NOMO-1 treated with DMSO at 0.1 percent for 48 hours (cell line): ENCODE results near the gene WDR5.
A peak's percentile ranks its signal among the peaks of the same experiment; 100 is the strongest.

ENCODE experiments used
- DNase-seq: peaks from one replicate; lab custom pipeline; 2025; ENCODE audit not compliant: unreplicated experiment; lab: John Stamatoyannopoulos, UW

Gene WDR5

DNA sequence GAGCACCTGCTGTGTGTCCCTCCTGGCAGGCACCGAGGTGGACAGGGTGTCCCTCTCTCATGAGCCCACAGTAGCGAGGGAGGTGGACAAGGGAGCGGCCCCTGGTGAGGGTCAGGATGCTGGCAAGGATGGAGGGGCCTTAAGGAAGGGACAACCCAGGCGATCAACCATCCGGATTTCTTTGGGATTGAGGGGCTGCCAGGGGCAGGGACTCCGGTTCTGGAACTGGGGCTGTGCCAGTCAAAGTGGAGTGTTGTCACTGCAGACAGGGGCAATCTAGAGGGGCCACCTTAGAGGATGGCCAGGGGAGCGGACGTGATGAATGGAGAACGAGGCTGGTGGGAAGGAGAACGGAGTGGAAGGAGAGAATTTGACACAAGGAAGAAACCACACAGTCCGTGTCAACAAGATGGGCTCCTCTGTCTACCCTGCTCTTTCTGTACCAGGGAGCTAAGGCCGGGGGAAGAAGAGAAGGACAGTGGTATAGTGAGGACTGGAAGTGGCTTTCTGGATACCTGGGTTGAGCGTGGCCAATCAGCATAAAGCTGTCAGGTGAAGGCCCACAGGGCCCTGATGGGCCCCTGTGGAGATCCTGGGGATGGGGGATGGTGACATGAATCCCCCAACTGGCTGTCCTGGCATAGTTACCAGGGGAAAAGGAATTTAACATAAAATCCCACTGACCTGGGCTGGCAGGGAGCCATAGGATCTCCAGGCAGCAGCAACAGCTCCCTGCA lies 4.2 kb upstream of the WDR5 start:
- DNase-seq, result no peak

- no peak for DNase-seq
Observed at GRCh38 chr9:134132208-134132870, 3.5 kb upstream of the WDR5 start.

DNA sequence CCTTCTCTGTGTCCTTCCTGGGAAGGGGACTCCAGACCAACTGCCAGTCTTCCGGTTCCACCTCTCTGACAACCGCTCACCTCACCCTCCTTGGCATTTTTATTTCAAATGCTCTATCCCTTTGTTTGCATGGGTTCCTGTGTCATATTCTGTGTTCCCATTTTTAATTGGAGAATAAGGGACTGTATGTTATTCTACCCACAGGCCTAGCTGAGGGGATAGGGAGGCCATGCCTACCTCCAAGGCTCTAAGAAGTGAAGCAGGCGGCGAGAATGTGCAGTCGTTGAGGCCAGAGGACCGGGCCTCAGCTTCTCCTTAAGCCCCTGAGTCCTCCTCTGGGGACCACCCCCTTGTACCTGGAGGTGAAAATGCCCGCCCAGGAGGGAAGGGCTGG lies 936 bp upstream of the WDR5 start:
- DNase-seq, result peak; percentile 12

DNA sequence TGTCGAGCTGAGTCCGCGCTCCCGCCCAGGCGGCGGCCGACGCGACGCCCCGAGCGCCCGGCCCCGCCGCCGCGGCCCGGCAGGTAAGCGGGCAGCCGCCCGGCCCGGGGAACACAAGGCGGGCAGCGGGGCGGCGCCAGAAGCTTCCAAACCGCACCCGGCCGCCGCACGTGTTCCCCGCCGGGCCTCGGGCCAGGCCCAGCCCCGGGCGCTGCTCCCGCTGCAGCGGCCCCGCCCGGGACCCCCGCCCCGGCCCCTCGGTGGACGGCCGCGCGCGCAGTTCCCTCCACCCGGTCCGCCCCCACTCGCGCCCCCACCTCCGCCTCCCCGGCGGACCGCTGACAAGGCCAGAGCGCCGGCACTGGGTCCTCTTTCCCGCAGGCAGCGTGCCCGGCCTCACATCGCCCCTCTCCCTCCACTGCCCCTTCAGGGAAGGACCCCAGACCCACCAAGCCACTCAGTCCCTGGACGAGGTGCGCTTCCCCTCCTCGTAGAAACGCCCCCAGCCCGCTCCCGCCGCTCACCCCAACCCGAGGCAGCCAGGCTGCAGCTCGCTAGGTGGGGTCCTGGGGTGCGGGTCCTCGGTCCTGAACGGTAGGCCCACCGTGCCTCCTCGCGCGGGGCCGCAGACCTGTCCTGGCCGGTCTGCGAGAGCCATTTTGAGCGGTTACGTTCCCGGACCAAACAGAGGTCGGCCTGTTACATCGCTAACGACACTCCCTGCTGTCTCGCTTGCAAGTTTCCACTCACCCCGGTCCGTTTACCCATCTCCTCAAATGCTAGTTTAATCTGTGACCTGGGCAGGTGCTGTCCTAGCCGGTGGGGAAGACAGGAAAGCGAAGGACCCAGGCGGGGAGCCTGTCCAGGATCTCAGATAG lies 475 bp downstream of the WDR5 start:
- DNase-seq, result no peak

DNA sequence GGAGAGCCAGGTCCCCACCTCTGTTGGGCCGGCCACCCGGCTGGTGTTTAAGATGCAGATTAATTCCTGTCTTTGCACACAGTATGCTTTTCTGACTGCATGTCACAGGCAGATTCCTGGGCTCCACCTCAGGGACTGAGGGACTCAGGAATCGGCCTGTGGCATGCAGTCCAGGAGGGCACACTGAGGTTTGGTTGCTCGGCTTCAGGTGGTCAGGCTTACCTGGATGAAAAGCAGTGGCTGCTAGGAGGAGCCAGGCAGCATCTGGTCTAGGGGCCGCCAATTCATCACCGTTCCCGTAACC lies 1.1 kb downstream of the WDR5 start:
- no peak for DNase-seq

DNA sequence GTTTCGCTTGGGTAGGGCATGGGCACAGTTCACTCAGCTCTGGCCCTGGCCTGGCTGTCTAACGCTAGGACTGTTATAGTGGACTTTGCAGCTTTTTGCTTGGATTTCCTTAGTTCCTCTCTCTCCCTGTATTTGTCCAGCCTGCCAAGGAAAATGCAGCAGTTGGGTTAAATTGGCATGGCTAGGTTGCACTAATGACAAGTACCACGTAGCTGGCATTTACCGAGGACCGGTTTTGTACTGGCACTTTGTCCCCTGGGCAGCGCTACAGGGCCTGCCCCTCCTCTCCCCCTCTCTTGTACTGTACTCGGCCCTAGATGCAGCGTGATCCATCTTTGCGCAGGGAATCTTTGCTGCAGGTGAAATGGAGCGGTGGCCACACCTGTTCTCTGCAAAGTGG lies 2.4 kb downstream of the WDR5 start:
- no peak for DNase-seq

DNA sequence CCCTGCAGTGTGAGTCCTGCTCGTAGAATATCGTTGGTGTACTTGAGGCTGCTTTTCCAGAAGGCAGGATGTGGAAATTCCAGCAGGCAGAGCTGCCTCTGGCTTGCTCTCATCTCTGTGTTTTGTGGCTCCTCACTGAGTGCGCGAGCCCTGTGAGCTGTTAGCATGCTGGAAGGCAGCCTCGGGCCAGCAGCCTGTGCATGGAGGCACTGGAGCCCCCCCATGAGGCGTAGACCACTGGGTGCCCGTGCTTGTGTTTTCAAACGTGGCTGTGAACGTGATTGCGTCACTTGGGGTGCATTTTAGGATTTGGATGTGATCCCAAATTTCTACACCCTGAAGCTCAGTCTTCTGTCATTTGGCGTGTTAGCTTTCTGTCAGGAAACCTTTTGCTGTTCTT lies 3.2 kb downstream of the WDR5 start:
- DNase-seq, result no peak

DNA sequence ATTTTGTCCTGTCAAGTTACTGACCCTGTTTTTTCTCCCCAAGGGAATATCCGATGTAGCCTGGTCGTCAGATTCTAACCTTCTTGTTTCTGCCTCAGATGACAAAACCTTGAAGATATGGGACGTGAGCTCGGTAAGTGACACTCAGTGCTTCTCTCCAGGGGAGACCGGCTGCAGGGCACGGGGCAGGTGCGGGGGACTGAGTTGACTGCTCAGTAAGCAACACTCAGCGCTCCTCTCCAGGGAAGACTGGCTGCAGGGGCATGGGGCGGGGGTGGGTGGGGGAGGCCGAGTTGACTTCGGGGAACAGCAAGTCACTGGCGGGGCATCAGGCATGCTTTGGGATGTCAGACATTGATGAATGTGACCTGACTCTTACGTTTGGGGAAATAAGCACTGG lies 6.0 kb downstream of the WDR5 start:
- DNase-seq, result no peak

GRCh38 chr9:134144801-134145200 lies 8.9 kb downstream of the WDR5 start:
- no peak for DNase-seq

- DNase-seq, result no peak
Observed at GRCh38 chr9:134145262-134145661, 9.4 kb downstream of the WDR5 start.

DNA sequence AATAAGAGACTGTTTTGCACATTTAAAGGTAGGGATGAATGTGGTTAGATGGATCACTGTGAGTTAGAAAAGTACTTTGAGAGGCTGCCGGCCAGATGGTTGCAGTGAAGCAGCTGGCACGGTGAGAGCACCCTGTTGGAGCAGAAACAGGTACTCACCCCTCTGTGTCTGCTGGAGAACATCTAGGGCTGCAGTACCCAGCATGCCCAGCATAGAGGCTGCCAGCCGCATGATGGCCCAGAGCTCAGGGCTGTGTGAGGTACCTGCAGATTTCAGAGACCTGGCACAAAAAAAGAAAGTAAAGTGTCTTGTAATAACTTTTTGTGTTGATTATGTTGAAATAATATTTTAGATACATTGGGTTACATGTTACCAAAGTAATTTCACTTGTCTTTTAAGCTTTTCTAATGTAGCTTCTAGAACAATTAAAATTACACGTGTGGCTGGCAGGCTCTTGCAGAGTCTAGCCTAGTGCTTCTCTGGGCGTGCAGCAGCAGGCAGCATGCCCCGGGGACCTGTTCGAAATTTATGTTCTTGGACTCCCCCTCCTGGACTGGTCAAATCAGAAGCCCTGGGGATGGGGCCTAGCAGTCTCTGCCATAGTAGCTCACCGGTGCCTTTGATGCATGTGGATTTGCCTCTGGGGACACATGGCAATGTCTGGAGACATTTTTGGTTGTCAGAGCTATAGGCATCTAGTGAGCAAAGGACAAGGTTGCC lies 11.1 kb downstream of the WDR5 start:
- no peak for DNase-seq

GRCh38 chr9:134149380-134149779 lies 13.5 kb downstream of the WDR5 start:
- DNase-seq, result no peak

DNA sequence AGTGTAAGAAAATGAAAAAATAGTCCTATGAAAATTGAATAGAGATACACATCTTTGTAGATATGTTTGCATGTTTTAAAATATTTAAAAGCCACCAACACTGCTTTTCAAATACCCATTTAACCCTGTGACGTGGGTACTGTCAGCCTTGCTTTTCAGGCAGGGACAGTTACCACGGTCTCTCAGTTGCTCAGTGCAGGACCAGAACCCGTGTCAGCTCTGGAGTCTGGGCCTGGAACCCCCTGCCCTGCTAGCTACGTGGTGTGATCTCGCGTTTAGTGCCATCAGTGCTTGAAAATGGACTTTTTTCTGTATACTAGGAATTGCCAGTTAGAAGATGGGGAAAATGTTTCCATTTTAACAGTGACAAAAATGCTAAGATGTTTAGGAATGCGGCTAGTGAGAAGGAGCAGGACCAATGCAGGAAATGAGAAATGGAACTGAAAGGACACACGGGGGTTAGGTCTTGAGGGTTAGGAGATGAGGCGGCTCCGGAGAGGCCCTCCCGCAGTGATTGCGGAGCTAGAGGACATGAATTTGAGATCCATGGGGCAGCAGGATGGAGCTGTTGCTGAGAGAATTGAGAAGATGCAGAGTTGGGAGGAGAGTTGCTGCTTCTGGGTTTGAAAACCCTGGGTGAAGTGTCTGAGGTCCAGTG lies 14.8 kb downstream of the WDR5 start:
- no peak for DNase-seq

GRCh38 chr9:134152022-134152448 lies 16.2 kb downstream of the WDR5 start:
- DNase-seq, result no peak

GRCh38 chr9:134152488-134152887 lies 16.6 kb downstream of the WDR5 start:
- DNase-seq, result no peak

- no peak for DNase-seq
Observed at GRCh38 chr9:134153450-134153849, 17.6 kb downstream of the WDR5 start.

- DNase-seq, result no peak
Observed at GRCh38 chr9:134154262-134154701, 18.4 kb downstream of the WDR5 start.

DNA sequence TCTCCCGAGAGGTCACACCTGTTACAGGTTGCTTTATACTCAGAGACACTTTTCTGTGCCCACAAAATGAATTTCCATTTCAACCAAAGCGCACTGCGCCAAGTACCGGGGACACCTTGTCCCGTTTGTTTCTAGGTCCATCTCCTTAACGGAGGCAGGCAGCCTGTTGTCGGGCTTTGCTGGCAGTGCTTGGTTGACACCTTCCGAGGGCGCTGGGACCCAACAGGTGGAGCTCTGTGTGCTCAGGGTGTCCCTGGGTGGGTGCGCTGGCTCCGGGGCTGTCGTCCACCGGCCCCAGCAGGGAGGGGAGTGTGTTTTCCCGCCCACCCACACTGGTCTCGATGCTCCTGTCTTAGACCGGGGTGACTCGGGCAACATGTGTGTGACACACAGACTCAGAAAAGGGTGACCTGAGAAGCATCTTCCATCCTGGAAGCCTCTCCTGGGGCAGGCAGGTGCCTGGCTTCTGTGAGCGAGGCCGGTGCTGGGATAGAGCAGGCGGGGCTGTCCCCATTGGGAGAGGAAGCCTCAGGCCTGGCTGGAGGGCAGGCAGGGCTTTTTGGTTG lies 20.0 kb downstream of the WDR5 start:
- DNase-seq, result no peak

- no peak for DNase-seq
Observed at GRCh38 chr9:134156564-134157377, 20.9 kb downstream of the WDR5 start.
